ENCODE results near the gene BMP8B. TPM values are rescaled to one million over a fixed set of nuclear protein-coding genes. Genes with fewer than 3 reads are reported as not detected.

The BMP8B gene
- total RNA-seq, 1 experiment from 2014 or later = 5.9 TPM

- Histone ChIP-seq H3K9me3 (no peaks in the 10 kb centered on the region), H3K4me3 (ENCODE audit: low read depth, low read length) (no peak overlapping the region), H3K36me3 (ENCODE audit: control insufficient read depth, insufficient read depth, low read length) (no peaks in the 10 kb centered on the region; the same call in 1 of the 2 replicates), H3K4me1 (no peaks in the 10 kb centered on the region), H3K27me3 (replicated peaks; ENCODE audit: control insufficient read depth, insufficient read depth, low read length) (no peaks in the 10 kb centered on the region)
- H3K36me3 Mint-ChIP-seq (ENCODE audit: insufficient read depth, unreplicated experiment) = peaks cover 25% of the 10 kb centered on the region
- H3K9me3 Mint-ChIP-seq (ENCODE audit: unreplicated experiment) = no peaks in the 10 kb centered on the region
- H3K27me3 Mint-ChIP-seq (ENCODE audit: insufficient read depth, unreplicated experiment) = no peaks in the 10 kb centered on the region
- H3K4me3 Mint-ChIP-seq (ENCODE audit: unreplicated experiment) = no peak overlapping the region
- ChIA-PET POLR2A (no interaction called here), CTCF (no interaction called here)
- BruUV-seq (replicated peaks) = no TSS peak
- no peaks in the 10 kb centered on the region for H3K4me1 Mint-ChIP-seq (ENCODE audit: low read depth, unreplicated experiment)
- no peak for TF ChIP-seq CTCF (IDR thresholded peaks at IDR 0.05; ENCODE audit: insufficient read depth in 1 of 2, low read depth in 1 of 2, low read length in 1 of 2, severe bottlenecking in 1 of 2, unreplicated experiment in 1 of 2)
- H3K27ac Mint-ChIP-seq (ENCODE audit: unreplicated experiment) = no peak overlapping the region
- DNase-seq = no peak
- intact Hi-C loops (cut with micrococcal nuclease; ENCODE audit: unreplicated experiment) = no loop called here
Observed at GRCh38 chr1:39754026-39754570, 34.6 kb downstream of the BMP8B start.

- TSS peak; percentile 41 for BruUV-seq (replicated peaks)
- POLR2A ChIA-PET = no interaction called here
- H3K36me3 Mint-ChIP-seq (ENCODE audit: insufficient read depth, unreplicated experiment) = peaks cover 27% of the 10 kb centered on the region
- Histone ChIP-seq H3K4me1 (no peaks in the 10 kb centered on the region), H3K27me3 (replicated peaks; ENCODE audit: control insufficient read depth, insufficient read depth, low read length) (no peaks in the 10 kb centered on the region), H3K36me3 (ENCODE audit: control insufficient read depth, insufficient read depth, low read length) (no peaks in the 10 kb centered on the region; the same call in 1 of the 2 replicates), H3K9me3 (no peaks in the 10 kb centered on the region), H3K4me3 (ENCODE audit: low read depth, low read length) (no peak overlapping the region)
- no peaks in the 10 kb centered on the region for H3K9me3 Mint-ChIP-seq (ENCODE audit: unreplicated experiment)
- H3K27ac Mint-ChIP-seq (ENCODE audit: unreplicated experiment) = no peak overlapping the region
- intact Hi-C loops (cut with micrococcal nuclease; ENCODE audit: unreplicated experiment) = no loop called here
- H3K4me3 Mint-ChIP-seq (ENCODE audit: unreplicated experiment) = no peak overlapping the region
- CTCF ChIA-PET = no interaction called here
- no peak for TF ChIP-seq CTCF (IDR thresholded peaks at IDR 0.05; ENCODE audit: insufficient read depth in 1 of 2, low read depth in 1 of 2, low read length in 1 of 2, severe bottlenecking in 1 of 2, unreplicated experiment in 1 of 2)
- no peaks in the 10 kb centered on the region for H3K27me3 Mint-ChIP-seq (ENCODE audit: insufficient read depth, unreplicated experiment)
- no peaks in the 10 kb centered on the region for H3K4me1 Mint-ChIP-seq (ENCODE audit: low read depth, unreplicated experiment)
- no peak for DNase-seq
Observed at GRCh38 chr1:39753132-39754025, 35.3 kb downstream of the BMP8B start.

GRCh38 chr1:39752703-39753102 is 36.0 kb downstream of the BMP8B start:
- POLR2A ChIA-PET = no interaction called here
- H3K4me1 ChIP-seq = no peaks in the 10 kb centered on the region
- H3K36me3 Mint-ChIP-seq (ENCODE audit: insufficient read depth, unreplicated experiment) = peaks cover 29% of the 10 kb centered on the region
- H3K27ac Mint-ChIP-seq (ENCODE audit: unreplicated experiment) = no peak overlapping the region
- no TSS peak for BruUV-seq (replicated peaks)
- TF ChIP-seq CTCF (IDR thresholded peaks at IDR 0.05; ENCODE audit: insufficient read depth in 1 of 2, low read depth in 1 of 2, low read length in 1 of 2, severe bottlenecking in 1 of 2, unreplicated experiment in 1 of 2) = no peak
- H3K4me1 Mint-ChIP-seq (ENCODE audit: low read depth, unreplicated experiment) = no peaks in the 10 kb centered on the region
- intact Hi-C loops (cut with micrococcal nuclease; ENCODE audit: unreplicated experiment) = no loop called here
- no peaks in the 10 kb centered on the region for H3K9me3 ChIP-seq
- no peak for DNase-seq
- no peaks in the 10 kb centered on the region for H3K27me3 Mint-ChIP-seq (ENCODE audit: insufficient read depth, unreplicated experiment)
- no peak overlapping the region for H3K4me3 Mint-ChIP-seq (ENCODE audit: unreplicated experiment)
- no peaks in the 10 kb centered on the region; the same call in 1 of the 2 replicates for H3K36me3 ChIP-seq (ENCODE audit: control insufficient read depth, insufficient read depth, low read length)
- no peak overlapping the region for H3K4me3 ChIP-seq (ENCODE audit: low read depth, low read length)
- H3K27me3 ChIP-seq (replicated peaks; ENCODE audit: control insufficient read depth, insufficient read depth, low read length) = no peaks in the 10 kb centered on the region
- H3K9me3 Mint-ChIP-seq (ENCODE audit: unreplicated experiment) = no peaks in the 10 kb centered on the region
- CTCF ChIA-PET = no interaction called here

Measured in Caco-2 (cell line).